Measurements from ENCODE around the gene DAB2IP.
"Not testable (repeated sequence)": the region's sequence is repeated elsewhere in the genome, so short reads cannot be mapped to it uniquely, and the experiment has no call there.

Gene DAB2IP

DNA sequence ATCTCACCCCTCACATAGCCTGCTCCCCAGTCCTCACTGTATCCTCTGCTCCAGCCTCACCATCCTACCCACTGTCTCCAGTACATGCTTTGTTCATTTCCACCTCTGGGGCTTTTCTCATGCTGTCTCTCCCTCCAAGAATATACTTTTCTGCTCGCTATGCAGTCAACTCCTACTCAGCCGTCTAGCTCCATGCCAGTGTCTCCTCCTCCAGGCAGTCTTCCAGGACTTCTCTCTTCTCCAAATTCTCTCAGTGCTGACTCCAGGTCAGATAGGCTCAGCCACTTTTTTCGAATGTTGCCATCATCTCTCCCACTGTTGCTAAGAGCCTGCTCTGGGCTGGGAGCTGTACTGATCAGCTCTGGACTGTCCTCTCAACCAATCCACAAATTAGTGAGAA lies 8.0 kb upstream of the DAB2IP start:
- DNase-seq (ENCODE audit: extremely low read depth in 1 of 2, low read depth in 1 of 2), result no peak

DNA sequence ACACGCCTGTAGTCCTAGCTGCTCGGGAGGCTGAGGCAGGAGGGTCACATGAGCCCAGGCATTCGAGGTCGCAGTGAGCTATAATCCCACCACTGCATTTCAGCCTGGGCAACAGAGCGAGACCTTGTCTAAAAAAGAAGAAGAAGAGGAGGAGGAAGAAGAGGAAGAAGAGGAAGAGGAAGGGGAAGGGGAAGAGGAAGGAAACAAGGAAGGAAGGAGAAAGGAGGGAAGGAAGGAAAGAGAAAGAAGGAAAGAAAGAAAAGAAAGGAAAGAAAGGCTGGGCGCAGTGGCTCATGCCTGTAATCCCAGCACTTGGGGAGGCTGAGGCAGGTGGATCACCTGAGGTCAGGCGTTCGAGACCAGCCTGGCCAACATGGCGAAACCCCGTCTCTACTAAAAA lies 7.4 kb upstream of the DAB2IP start:
- not testable (repeated sequence) for DNase-seq (ENCODE audit: extremely low read depth in 1 of 2, low read depth in 1 of 2)

DNA sequence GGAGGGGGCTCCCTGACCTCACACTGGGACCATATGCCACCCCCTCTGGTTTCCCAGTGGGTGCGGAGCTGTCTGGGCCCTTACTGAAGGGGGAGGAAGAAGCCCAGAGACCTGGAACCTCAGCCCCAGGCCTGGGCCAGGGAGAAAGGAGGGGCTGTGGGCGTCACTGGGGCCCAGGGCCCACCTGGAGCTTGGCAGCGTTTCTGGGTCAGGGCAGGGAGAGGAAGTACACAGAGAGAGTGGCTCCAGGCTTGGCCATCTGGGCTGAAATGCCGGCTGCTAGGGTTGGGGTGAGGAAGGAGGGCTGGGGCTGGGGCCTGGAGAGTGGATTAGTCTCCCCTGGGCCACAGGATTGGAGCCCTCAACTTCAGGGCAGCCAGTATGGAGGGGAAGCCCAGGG lies 6.4 kb upstream of the DAB2IP start:
- DNase-seq (ENCODE audit: extremely low read depth in 1 of 2, low read depth in 1 of 2), result no peak

DNA sequence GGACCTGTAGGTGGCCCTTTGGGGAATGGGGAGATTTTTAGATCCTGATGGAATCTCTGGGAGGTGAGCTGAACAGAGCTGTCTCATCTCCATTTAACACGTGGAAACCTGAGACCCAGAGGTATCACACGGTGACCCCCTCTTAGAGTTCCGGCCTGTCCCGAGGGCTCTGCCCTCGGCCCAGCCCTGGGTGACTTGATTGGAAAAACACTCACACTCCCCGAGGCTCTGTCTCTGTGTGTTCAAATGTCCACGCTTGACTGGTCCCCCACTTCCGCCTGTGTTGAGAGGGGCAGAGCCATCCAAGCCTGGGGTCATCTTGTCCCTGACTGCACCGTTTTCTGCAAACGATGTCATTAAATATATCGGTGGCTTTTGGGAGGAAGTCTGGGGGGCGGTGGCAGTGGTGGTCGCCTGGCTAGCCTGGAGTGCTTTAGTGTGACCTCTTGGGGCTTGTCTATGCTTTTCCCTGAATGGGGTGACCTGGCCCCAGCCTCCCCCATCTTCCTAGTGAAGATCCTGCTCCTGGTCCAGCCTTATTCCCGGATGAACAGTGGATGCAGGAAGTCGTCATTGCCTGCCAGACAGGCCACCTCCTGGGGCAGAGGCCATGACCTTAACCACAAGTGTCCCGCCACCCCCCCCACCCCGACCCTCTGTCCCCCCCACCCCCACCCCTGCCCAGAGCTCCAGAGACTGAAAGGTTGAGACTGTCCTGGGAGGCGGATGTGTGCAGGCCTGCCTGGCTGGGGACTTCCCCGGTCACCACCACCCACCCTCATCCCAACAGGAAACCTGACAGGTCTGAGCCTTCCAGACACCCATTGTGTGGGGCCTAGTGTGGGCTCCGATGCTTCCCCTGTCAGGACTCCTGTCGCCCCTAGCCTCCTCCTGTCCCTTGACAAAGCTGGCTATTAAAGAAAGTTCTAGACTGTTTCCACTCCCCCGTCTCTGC lies 5.3 kb upstream of the DAB2IP start:
- DNase-seq (ENCODE audit: extremely low read depth in 1 of 2, low read depth in 1 of 2), result no peak

DNA sequence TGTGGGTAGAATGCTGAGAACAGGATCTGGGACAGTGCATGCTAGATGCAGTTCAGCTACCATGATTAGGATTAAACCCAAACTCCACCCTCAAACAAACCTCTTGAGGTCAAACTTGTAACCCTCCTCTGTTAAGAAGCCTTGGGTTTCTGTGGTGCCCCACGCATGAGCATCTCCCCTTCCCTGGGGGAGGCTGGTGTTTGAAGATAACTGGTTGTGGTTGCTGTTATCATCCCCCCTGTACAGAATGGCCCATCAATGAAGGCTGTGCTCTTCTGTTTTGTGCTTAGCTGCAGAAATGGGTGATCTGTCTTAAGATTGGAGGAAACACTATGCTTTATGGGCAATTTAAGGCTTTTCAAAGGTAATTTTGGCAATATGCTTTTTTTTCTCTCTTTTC lies 4.4 kb upstream of the DAB2IP start:
- no peak for DNase-seq (ENCODE audit: extremely low read depth in 1 of 2, low read depth in 1 of 2)

DNA sequence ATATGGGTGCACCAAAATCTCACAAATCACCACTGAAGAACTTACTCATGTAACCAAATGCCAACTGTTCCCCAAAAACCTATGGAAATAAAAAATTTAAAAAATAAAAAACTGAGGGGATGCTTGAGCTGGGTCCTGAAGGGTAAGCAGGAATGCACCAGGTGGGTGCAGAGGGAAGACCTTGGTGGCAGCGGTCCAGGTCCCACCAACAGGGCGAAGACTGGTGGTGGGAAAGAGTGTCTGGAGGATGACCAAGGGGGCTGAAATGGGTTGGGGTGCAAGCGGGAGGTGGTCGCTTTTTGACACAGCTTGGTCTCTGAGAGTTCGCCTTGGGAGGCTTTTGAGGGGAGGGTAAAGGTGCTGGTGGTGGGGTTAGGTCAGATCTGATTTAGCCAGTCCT lies 3.3 kb upstream of the DAB2IP start:
- DNase-seq (ENCODE audit: extremely low read depth in 1 of 2, low read depth in 1 of 2), result no peak

DNA sequence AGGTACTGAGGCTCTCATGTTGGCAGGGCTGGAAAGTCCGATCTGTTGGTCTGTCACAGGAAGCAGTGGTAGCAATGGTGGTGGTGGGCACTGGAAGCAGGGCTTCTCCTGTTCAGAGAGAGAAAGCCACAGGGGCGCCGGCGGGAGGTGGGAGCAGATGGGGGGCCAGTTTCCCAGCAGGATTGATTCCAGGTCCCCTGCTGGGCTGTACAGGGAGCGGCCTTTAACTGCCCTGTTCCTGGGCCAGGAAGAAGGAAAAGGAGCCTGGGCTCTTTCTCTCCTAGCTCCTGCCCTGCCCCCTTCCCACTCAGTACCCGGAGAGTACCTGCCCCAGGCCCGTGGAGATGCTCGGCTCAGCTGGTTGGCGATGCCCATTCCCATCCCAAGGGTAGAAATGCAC lies 2.6 kb upstream of the DAB2IP start:
- DNase-seq (ENCODE audit: extremely low read depth in 1 of 2, low read depth in 1 of 2), result no peak

DNA sequence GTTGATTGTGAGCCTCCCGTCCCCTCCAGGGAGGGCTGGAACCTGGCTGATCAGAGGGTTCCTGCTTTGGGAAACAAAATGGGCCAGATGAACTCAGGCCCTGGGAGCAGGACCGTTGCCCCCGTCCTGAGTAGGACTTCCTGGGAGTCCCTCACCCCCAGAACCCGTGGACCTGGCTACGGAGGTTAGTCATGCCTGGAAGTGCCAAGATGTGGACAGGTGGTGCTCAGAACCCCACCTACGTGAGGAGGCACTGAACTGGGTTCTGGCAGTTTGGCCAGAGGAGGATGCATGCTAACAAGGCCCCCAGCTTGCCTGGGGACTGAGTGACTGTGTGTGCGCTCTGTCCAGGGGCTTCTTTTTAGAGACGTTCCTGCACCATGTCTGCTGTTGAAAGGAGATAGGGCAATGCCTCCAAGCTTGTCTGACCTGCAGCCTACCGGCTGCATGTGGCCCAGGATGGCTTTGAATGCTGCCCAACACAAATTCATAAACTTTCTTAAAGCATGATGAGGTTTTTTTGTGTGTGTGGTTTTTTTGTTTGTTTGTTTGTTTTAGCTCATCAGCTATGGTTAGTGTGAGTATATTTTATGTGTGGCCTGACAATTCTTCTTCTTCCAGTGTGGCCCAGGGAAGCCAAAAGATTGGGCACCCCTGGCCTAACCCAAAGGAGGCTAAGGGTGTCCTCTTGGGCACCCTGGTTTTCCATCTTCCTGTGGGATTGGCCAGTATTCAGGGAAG lies 1.8 kb upstream of the DAB2IP start:
- no peak for DNase-seq (ENCODE audit: extremely low read depth in 1 of 2, low read depth in 1 of 2)

DNA sequence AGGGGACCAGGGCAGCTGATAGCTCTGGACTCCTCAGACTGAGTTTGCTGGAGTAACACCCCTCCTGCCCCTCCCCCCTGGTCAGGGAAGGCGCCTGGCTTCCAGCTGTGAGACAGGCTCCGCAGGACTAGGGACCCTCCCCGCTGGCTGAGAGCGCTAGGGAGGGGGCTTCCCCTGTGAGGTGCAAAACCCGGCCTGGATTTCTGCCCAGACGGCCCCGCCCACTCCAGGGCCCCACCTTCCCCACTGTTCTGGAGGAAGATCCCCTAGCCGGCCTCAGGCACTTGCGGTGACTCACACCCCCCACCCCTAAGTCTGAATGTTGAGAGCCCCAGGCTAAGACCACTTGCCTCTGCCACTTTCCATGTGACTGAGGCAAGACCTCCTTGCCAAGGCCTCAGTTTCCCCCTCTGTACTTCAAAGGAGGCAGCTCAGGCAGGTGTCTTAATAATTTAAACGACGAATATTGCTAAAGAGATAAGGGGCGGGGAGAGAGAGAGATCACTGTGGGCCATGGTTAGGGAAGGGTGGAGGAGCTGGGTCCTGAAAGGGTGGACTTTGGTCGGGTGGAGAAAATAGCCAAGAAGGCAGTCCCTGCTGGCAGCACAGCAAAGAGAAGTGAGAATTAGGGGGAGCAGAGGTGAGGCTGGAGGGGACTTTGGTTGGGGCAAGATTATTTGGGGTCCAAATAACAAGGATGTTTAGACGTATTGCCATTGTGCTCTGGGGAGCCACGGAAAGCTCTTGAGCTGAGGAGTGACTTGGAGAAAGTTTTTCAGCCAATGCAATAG lies 1.0 kb upstream of the DAB2IP start:
- DNase-seq (ENCODE audit: extremely low read depth in 1 of 2, low read depth in 1 of 2), result peak in 1 of 2 donors; percentile 23

DNA sequence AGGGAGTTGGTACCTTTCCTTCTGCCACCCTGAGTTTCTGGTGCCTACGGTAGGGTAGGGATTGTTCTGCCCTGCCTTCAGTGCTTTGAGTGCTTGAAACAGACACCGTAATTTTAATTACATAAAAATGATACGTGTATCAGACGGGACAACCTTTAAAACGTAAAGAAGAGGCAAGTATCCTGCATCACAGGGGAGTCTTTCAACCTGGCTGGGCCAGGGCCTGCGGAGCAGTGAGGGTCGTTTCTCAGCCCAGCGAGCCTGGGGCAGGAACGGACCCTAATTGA lies 483 bp upstream of the DAB2IP start:
- no peak for DNase-seq (ENCODE audit: extremely low read depth in 1 of 2, low read depth in 1 of 2)

DNA sequence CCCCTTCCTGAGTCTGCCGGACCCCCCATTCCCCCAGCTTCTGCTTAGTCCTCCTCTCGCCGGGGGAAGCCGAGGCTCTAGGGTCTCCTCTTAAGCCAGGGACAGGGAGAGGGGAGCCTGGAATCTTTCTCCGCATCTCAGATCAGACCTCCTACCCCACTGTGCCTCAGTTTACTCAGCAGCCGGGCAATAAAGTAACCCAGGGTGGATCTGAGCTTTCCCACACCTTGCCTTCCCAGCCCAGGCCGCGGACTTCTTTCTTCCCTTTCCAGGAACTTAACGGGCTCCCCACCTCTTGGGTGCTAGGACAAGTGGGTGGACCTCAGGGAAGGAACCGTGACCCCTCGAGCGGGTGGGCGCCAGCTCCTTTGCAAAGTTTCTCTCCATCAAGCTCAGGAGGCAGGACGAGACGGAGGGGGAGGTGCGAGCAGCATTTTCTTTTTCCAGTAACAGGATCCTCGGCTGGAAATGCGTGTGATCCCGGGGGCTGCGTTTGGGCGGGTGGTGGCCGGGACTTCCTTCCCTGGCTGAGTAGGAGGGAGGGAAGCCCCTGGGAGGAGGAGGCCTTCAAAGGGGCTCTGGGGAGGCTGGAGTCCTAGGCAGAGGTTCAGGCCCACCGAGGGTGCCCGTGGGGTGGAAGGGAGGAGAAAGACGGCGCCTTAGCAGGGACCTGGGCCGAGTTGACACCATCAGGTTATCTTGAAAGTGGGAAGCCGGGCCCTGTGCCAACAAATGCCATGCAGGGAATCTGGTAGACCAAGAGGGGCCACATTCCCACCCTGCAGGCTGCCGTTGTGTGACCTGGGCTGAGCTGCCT lies 795 bp downstream of the DAB2IP start:
- DNase-seq (ENCODE audit: extremely low read depth in 1 of 2, low read depth in 1 of 2), result no peak

DNA sequence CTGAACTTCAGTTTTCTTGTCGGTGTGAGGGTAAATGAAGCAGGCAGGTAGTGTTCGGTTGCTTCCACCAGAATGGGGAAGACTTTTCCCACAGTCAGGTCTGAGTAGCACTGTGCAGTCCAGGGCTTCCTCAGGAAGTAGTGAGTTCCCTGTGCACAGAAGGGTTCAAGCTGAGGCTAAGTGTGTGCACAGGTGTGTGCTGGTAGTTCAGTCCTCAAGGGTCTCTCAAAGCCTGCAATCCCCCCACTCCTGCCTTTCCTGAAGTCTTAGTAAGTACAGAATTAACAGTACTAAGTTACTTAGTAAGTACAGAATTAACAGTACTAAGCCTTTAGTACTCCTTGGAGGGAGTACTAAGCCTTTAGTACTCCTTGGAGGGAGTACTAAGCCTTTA lies 1.4 kb downstream of the DAB2IP start:
- DNase-seq (ENCODE audit: extremely low read depth in 1 of 2, low read depth in 1 of 2), result no peak

DNA sequence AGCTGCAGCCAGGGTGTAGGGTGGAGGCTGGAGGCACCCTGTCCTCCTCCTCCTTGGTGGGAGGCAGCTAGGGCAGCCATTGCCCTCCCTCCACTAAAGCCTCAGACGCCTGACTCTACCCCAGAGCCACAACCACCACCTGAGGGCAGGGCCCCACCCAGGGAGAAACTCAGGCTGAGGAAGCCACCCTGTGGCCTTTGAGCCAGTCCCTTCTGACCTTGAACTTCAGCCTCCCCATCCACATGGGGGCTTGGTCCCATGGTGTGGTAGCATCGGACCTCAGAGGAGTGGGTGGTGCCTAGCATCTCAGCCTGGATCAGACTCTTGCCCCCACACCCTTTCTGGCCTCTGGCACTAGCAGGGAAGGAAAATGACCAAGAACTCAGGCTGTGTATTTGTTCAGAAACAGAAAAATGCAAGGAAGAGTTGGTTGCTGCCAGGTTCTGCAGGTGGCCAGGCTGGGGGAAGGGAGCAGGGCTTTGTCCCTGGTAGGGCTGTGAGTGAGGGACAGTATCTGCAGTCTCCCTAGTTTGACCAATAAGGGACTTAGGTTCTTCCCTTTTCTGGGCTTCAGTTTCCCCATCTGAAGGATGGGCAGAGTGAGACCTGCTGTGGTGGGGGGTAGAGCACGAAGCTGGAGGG lies 3.2 kb downstream of the DAB2IP start:
- DNase-seq (ENCODE audit: extremely low read depth in 1 of 2, low read depth in 1 of 2), result no peak

DNA sequence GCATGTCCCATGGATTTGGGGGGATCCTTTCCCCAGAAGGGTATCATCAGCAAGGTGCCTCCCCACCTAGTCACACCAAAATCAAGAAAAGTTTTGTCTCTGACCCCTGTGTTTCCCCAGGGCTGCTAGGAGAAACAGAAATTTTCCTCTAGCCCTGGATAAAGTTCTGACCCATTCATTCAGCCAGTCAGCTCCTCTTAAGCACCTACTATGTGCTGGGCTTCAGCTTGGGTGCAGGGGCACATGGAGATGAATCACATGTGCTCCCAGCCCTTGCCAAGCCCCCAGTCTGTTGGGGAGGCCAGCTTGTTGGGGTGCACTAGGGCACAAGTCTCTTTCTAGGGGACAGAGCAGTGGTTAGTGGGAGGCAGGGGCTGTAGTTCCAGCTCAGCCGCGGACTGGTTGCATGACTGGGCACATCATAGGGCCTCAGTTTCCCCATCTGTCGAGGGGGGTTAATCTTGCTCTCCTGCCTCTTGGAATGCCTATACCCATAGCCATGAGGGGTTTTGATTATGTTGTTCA lies 3.9 kb downstream of the DAB2IP start:
- DNase-seq (ENCODE audit: extremely low read depth in 1 of 2, low read depth in 1 of 2), result no peak

DNA sequence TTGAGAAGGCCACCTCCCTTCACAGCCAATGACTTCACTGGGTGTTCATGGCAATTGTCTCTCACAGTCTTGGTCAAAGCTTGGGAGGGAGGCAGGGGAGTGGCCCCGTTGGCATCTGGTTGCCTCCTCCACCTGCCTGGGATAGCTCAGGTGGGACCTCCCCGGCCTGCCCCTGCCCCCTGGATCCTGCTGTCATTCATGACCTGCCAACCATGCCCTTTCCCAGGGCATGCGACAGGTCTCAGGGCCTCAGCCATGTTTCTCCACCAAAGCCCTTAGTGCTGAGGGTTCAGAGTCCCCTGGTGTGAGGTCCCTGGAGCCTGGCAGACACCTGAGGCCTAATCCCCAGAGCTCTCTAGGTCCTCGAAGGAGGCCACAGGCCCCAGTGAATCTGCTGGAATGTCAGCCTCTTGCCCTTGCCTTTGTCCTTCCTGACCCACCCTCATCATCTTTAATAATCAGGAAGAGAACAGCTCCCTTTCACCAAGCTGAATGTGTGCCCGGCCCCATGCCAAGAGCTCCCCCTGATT lies 5.6 kb downstream of the DAB2IP start:
- no peak for DNase-seq (ENCODE audit: extremely low read depth in 1 of 2, low read depth in 1 of 2)

DNA sequence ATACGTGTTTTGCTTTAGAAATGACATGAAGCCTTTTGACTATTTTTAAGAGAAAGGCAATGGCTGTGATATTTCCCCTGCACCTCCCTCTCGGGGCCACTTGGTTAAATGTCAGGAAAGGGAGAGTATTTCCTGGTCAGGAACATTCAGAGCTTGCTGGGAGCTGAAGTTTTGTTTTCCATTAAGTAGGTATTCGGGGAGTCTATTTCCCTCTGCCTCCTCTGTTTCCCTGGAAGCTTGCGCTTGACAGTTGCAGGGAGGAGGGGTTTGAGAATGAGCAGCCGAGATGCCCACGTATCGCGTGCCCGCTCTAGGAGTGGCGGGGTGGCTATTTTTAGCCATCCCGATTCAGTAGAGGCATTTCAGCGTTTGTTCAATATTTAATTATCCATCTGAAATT lies 6.7 kb downstream of the DAB2IP start:
- DNase-seq (ENCODE audit: extremely low read depth in 1 of 2, low read depth in 1 of 2), result no peak

DNA sequence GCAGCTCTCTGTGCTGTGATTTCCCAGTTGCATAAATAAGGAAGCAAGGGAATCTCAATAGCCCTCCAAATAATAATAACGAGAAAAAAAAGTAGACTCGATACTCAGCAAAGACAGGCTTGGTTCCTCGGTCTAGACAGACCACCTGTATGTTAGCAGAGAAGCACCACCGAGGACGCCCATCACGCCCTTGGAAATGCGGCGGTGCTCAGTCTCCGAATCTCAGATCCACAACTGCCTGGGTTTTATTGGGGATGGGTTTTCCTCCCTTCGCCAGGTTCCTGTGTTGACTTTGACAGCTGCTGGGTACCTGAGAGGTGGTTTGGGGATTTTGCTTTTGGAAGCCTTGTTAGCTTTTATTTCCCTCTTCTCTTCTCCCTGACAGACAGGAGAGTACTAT lies 7.2 kb downstream of the DAB2IP start:
- no peak for DNase-seq (ENCODE audit: extremely low read depth in 1 of 2, low read depth in 1 of 2)

DNA sequence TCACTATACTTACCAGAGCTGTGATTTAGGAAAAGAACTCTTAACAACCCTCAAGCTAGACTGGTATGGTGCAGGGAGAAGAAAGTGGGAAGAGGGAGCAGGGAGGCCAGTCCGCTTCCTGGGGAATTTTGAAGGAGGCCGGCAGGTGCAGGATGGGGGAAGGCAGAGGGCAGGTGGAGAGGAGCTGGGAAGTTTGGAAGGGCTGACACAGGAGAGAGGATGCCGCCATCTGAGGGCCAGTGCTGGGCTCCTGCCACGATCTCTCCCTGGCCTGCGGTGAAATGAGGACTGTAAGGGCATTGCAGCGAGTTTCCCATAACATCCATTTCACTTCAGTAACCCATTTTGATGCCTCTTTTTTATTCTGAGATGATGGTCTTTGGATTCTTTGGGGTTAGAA lies 8.9 kb downstream of the DAB2IP start:
- no peak for DNase-seq (ENCODE audit: extremely low read depth in 1 of 2, low read depth in 1 of 2)

DNA sequence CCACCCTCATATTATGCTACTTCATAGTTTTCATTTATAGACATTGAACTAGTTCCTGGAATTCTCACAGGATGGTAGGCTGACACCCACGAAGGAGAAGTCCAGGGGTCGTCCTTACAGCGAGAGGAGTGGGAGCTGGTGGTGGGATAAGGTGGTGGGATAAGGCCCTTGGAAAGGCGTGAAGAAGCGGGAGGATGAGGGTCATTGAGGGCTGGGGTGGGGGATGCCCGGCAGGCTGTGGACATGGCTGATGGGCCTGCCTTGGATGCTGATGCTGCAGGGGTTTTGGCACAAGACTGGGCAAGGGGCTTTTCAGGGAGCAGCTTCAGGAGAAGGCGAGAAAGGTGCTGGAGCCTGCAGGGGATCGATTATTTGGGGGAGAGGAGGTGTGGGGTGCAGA lies 9.4 kb downstream of the DAB2IP start:
- no peak for DNase-seq (ENCODE audit: extremely low read depth in 1 of 2, low read depth in 1 of 2)

DNA sequence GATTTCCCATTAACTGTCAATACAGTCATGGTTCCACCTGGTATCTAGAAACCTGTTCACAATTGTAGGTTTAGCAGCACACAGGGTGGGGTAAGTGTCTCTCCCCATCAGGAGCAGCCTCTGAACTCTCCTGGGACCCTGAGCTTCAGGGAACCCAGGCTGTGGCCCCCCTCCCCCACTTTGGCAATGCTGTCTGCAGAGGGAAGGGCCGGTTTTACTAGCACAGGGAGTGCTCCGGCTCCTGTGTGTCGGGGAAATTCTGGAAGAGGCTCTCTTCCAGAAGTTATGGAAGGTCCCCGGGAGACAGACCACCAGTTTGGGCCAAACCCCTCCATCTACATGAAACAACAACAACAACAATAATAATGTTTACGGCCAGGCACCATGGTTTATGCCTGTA lies 9.9 kb downstream of the DAB2IP start:
- no peak for DNase-seq (ENCODE audit: extremely low read depth in 1 of 2, low read depth in 1 of 2)
